HCEC 1CT (cell line): ENCODE data around the gene FRMD5.
"Not testable (repeated sequence)": the region's sequence is repeated elsewhere in the genome, so short reads cannot be mapped to it uniquely, and the experiment has no call there.

ENCODE experiments used
- DNase-seq: peaks from one replicate; pipeline ENCODE4 v3.0.0-alpha.2; 2017

FRMD5 gene

GRCh38 chr15:44087578-44088465 is 107.2 kb downstream of the FRMD5 start:
- peak; percentile 91 for DNase-seq

- no peak for DNase-seq
Observed at GRCh38 chr15:44084770-44085169, 110.3 kb downstream of the FRMD5 start.

GRCh38 chr15:44084171-44084570 is 110.9 kb downstream of the FRMD5 start:
- DNase-seq = no peak

- DNase-seq = peak; percentile 27
Observed at GRCh38 chr15:44082558-44083157, 112.4 kb downstream of the FRMD5 start.

- peak; percentile 45 for DNase-seq
Observed at GRCh38 chr15:44081026-44082013, 113.8 kb downstream of the FRMD5 start.

- no peak for DNase-seq
Observed at GRCh38 chr15:44075535-44075934, 119.5 kb downstream of the FRMD5 start.

- peak; percentile 8 for DNase-seq
Observed at GRCh38 chr15:44069489-44069888, 125.6 kb downstream of the FRMD5 start.

GRCh38 chr15:44068347-44068746 is 126.7 kb downstream of the FRMD5 start:
- DNase-seq = no peak

- DNase-seq = peak; percentile 71
Observed at GRCh38 chr15:44066211-44066827, 128.8 kb downstream of the FRMD5 start.

GRCh38 chr15:44064706-44065105 is 130.4 kb downstream of the FRMD5 start:
- DNase-seq = no peak

- no peak for DNase-seq
Observed at GRCh38 chr15:44058126-44058525, 136.9 kb downstream of the FRMD5 start.

- DNase-seq = no peak
Observed at GRCh38 chr15:44045661-44046060, 149.4 kb downstream of the FRMD5 start.

- DNase-seq = no peak
Observed at GRCh38 chr15:44045217-44045616, 149.9 kb downstream of the FRMD5 start.

- no peak for DNase-seq
Observed at GRCh38 chr15:44038755-44039191, 156.3 kb downstream of the FRMD5 start.

GRCh38 chr15:44035781-44036699 is 159.0 kb downstream of the FRMD5 start:
- DNase-seq = no peak

GRCh38 chr15:44034933-44035624 is 160.0 kb downstream of the FRMD5 start:
- DNase-seq = peak; percentile 80

- DNase-seq = no peak
Observed at GRCh38 chr15:44034334-44034733, 160.7 kb downstream of the FRMD5 start.

GRCh38 chr15:44033894-44034293 is 161.2 kb downstream of the FRMD5 start:
- peak; percentile 47 for DNase-seq

- DNase-seq = not testable (repeated sequence)
Observed at GRCh38 chr15:44032820-44033219, 162.3 kb downstream of the FRMD5 start.

GRCh38 chr15:44029940-44030568 is 165.0 kb downstream of the FRMD5 start:
- DNase-seq = peak; percentile 70
